ENCODE data around the gene GRID1.

The GRID1 gene

GRCh38 chr10:86366033-86366901 is at the start of gene GRID1:
Gene GRID1, minus strand, starts transcription at chr10:86366795.
- DNase-seq (ENCODE audit: low read depth) = no peak

- DNase-seq (ENCODE audit: low read depth) = no peak
Measured at GRCh38 chr10:86415583-86415982, 49.0 kb upstream of the GRID1 start.

DNA sequence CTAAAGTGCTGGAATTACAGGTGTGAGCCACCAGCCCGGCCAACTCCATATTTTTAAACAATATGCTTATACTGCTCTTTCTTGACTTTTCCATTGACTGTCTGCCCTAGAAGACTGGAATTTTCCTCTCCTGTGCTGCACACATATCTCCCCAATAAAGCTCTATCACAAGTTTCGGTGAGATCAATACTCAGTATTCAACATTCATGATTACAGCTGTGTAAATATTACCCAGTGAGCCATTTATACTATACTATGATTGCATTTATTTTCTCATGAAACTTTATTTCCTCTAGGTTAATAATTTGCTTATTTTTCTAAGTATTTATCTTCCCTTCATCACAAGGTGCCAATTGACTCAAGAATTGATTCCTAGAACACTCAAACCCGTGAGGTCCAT is 48.5 kb upstream of the GRID1 start:
- DNase-seq (ENCODE audit: low read depth) = no peak

GRCh38 chr10:86413046-86413728 is 46.6 kb upstream of the GRID1 start:
- DNase-seq (ENCODE audit: low read depth) = no peak

- no peak for DNase-seq (ENCODE audit: low read depth)
Measured at GRCh38 chr10:86411852-86412560, 45.4 kb upstream of the GRID1 start.

DNA sequence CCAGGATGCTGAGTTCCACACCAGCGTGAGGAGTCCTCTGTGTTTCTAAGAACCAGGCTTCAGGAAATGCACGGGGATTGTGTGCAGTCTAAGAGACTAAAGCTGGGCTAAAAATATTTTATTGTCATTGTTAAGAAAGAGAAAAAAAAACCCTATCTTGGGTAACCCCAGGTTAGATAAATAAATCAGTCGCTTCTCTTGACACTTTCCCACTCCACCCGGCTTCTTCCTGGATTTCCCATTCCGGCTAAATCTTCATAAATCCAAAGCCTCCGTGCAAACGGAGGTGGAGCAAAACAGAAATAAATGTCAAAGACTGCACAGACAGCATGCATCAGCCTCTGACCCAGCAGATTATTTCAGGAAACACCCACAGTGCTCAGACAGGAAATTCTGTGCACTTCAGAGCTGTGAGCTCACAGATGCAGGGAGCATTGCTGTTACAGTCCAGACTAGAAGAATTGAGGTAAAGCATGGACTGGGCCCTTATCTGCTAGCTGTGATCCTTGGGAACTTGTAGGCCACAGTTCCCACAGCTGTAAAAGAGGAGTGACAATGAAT is 44.8 kb upstream of the GRID1 start:
- DNase-seq (ENCODE audit: low read depth) = no peak

DNA sequence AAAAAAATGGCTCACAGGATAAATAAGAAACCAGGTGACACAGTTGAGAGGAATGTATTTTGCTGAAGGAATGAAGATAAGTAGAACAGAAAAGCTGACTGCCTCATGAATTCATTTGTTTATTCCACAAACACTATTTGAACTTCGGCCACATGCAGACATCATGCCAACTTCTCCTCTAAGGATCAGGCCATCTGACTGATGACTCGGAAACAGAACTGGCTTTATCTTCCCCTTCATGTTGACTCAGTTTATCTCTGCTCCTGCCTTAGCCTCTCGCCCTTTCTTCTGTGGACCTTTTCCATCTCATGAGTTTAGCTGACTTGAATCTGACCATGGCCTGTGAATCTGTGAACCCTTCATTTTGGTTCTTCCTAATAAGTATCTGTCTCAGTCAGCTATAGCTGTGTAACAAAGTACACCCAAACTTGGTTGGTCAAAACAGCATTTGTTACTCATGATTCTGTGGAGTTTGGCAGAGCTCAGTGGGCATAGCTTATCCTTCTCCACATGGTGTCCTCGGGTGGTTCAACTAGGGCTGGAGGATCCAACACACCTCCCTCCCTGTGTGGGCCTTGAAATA is 44.0 kb upstream of the GRID1 start:
- DNase-seq (ENCODE audit: low read depth) = no peak

DNA sequence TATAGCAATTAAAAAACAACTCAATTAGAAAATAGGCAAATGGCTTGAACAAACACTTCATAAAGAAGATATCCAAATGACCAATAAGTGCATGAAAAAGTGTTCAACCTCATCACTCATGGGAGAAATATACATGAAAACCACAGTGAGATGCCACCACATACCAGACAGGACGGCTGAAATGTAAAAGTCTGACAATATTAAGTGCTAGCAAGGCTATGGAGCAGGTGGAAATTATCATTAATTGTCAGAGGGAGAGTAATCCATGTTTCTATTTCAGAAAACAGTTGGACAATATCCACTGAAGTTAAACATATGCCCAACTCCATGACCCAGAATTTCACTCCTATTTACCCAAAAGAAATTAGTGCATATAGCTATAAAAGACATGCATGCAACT is 42.6 kb upstream of the GRID1 start:
- no peak for DNase-seq (ENCODE audit: low read depth)

DNA sequence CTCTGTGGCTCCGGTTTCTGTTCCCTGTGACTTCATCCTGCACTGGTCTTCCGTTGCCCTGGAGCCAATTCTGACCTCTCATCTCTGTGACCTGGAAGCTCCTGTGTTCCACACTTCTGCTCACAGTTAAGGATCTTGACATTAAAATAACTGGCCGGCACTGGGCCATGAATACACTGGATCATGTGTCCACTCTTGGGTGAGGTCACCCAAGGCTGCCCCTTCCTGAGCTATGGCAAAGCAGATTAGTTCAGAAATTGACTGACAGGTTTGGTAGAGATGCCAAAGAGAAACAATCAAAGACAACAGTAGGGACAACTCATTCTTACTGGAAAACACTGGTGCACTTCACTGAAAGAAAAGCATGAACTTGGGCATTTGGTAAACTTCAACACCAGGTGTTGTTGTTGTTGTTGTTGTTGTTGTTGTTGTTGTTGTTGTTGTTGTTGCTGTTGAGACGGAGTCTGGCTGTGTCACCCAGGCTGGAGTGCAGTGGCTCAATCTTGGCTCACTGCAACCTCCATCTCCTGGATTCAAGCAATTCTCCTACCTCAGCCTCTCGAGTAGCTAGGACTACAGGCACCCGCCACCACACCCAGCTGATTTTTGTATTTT is 36.7 kb upstream of the GRID1 start:
- DNase-seq (ENCODE audit: low read depth) = no peak

DNA sequence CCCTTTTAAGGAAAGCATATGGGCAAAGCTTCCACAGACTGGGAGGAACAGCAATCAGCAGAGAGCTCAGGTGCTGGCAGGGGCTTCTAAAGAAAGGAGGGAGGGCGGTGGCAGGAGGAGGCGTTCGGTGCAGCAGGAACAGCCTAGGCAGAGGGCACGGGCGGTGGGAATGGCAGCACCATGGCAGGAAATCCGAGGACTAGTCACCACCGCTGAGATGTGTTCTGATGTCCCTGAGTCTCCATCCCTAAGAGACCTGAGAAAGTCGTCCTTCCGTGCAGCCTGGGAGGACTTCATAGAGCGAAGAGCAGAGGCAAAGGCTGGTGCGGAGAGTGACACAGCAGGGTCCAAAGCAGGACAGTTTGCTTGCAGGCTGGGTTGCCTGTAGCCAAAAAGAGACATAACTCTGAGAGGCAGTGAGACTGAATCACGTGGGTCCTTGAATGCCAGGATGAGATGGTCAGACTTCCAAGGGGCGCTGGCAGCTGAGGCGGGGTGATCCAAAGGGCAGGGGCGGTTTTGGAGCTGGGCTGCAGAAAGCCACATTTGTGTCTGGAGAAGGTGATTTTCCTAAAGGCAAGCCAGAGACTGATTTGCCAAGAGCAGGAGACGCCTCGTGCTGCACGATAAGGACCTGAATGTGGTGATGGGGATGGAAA is 35.8 kb upstream of the GRID1 start:
- DNase-seq (ENCODE audit: low read depth) = no peak

DNA sequence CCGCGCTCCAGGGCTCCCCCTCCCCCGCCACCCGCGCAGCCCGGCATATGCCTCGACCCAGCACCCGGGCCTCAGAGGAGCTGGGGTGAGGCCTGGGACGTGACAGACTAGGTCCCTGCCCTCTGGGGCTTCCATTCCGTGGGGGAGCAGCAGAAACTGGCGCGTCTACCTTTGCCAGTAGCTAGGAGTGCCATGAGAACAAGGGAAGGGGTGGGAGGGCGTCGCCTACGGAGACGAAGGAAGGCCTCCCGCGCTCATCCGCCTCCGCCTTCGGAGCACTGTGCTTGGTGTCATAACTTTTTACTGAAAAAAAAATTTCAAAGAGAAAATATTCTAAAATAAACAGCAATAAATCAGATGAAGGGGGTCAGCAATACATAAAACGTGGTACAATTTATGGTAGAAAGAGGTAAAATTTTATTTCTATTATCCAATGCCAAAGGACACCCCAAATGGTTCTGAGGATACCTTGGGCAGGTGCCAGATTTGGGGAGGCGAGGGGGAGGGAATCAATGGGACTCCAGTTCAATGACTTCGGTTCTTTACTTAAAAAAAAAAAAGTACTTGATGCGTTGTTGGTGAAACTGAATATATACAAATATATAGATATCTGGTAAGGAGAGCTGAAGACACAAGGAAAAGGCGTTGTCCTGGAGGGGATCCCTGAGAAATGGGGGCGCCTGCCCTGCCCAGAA is 35.1 kb upstream of the GRID1 start:
- DNase-seq (ENCODE audit: low read depth) = no peak

GRCh38 chr10:86400705-86401587 is 34.4 kb upstream of the GRID1 start:
- DNase-seq (ENCODE audit: low read depth) = peak; percentile 59

DNA sequence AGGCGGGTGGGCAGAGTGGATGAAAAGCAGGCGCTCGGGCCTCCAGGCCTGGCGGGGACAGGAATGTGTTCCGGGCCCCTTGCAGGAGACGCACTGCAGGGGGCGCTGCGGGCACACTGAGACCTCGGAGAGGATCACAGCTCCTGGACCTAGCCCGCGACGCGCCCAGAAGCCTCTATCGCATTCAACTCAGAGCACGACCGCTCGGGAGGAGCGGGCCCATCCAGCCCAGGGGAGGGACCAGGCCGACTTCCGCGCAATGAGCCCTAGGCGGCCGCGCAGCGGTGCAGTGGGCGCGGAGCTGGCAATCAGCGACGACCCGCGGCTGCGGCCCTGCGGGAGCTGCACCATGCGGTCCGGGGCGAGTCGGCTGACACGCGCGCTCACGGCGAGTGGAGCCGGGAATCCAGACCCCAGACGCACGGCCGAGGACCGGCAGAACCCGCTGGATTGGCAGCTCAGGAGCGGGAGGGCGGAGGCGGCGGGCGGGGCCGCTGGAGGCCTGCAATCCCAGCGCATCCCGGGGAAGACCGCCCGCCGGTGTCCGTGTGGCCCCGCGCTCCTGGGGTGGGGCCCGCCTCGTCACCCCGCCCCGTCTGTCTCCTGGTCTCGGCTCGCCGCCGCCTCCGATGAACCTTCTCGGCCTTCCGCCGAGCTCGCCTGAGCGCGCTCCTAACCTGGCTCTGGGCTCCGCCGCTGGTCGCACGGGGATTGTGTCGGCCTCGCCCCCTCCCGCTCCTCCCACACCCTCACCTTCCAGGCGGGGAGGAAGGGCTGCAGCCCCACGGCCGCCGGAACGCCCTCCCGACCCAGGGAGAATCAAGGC is 33.5 kb upstream of the GRID1 start:
- peak; percentile 89 for DNase-seq (ENCODE audit: low read depth)

GRCh38 chr10:86399514-86399878 is 32.9 kb upstream of the GRID1 start:
- no peak for DNase-seq (ENCODE audit: low read depth)

DNA sequence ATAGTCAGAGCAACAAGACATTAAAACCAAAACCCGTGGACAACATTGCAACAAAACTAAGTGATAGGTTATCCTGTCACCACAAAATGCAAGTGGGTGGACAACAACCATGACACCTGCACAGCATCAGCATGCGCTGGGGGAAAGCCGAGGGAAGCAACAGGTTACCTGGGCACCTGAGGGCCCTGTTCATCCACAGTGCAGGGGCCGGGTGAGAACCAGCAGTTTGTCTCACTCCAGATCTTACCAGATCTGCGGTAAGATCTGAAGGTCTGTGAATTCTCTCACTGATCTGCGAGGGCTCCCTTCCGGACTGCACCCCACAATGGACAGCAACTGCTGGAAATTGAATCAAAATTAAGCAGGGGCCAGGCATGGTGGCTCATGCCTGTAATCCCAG is 30.5 kb upstream of the GRID1 start:
- no peak for DNase-seq (ENCODE audit: low read depth)

- DNase-seq (ENCODE audit: low read depth) = no peak
Measured at GRCh38 chr10:86393862-86394455, 27.4 kb upstream of the GRID1 start.

DNA sequence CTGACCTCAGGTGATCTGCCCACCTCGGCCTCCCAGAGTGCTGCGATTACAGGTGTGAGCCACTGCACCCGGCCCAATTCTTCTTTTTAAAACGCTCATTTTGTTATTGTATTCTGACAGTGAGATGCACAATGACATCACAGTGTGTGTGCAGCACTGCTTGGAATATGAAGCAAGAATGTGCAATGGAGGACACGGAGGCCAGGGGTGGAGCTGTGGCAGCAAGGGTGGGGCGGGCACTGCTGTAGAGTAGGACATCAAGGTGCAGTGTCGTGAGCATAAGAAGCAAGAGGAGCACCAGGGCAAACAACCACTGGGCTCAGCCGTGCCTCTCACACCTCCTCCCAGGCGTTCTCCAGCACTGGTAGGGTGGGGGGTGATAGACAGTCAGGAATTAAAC is 26.8 kb upstream of the GRID1 start:
- no peak for DNase-seq (ENCODE audit: low read depth)

- no peak for DNase-seq (ENCODE audit: low read depth)
Measured at GRCh38 chr10:86392723-86393094, 26.1 kb upstream of the GRID1 start.

Measured in stimulated activated CD8-positive, alpha-beta memory T cell treated with anti-CD3 and anti-CD28 coated beads, Interleukin-4, amount 100 ng/mL, for 24 hours (primary cell).